ENCODE data around the gene ENPP7.

- TF ChIP-seq CTCF (conservative IDR thresholded peaks at IDR 0.05; ENCODE audit: low read length) (no peak), EZH2phosphoT487 (IDR thresholded peaks at IDR 0.05; ENCODE audit: borderline replicate concordance) (no peak)
Observed at GRCh38 chr17:79760197-79760906, 29.6 kb downstream of the ENPP7 start.
